HFF-Myc (cell line): ENCODE results near the gene TSPAN31.
"Not testable (repeated sequence)": the region's sequence is repeated elsewhere in the genome, so short reads cannot be mapped to it uniquely, and the experiment has no call there.

ENCODE experiments used
- DNase-seq: peaks from one replicate; pipeline ENCODE4 v3.0.0-alpha.2; 2011; ENCODE audit warnings: low read depth; ENCODE audit errors: extremely low read depth
- H3K4me3 ChIP-seq: replicated peaks from 2 replicates; pipeline ENCODE4 v1.5.1; 2011; ENCODE audit warnings: low read depth, mild to moderate bottlenecking, control low read depth, low read length
- CTCF ChIP-seq: IDR thresholded peaks from 2 replicates; pipeline ENCODE4 v1.5.1; 2012; ENCODE audit warnings: mild to moderate bottlenecking, low read depth, low read length, control low read depth; ENCODE audit errors: missing control alignments

The TSPAN31 gene

DNA sequence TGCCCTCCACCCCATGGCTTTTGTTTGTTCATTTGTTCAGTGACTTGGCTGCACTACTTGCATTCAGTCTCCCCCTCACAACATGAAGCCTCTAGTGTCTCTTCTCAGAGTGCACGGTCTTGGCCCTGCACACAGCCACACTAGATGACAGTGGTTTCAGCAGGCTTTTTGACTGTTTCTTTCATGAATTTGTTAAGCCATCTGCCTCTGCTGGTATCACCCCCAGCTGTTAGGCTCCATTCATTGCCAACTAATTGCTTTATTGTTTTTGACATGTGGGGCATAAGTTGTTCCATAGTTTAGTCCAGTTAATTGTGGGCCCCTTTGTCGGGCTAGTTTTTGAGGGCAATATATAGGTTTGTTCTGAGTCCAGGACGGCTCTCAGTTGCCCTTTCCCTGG lies 32.1 kb upstream of the TSPAN31 start:
- no peak for DNase-seq
- TF ChIP-seq CTCF: no peak
- H3K4me3 ChIP-seq: no peak overlapping the region

DNA sequence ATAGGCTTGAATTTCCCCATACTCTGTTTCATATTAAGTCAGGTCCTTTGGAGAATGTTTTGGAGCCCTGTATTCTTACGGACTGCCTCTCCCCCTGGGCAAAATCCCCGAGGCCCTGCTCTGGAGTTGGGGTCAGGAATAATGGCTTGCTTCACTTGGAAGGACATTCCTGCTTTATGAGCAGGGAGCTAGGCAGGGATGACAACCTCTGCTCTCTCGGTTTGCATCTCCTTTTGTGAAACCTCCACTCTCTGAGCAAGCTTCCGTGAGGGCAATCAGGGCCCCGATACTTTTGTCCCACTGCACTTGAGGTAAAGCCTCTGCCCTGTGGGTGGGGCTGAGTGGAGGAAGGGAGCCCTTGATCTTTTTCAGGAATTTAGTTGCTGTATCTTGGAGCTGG lies 31.6 kb upstream of the TSPAN31 start:
- DNase-seq: no peak
- no peak for TF ChIP-seq CTCF
- H3K4me3 ChIP-seq: no peak overlapping the region

GRCh38 chr12:57715036-57715748 lies 29.6 kb upstream of the TSPAN31 start:
- not testable (repeated sequence) for H3K4me3 ChIP-seq, DNase-seq

- TF ChIP-seq CTCF: no peak
- DNase-seq: no peak
- H3K4me3 ChIP-seq: no peak overlapping the region
These were observed 29.1 kb upstream of the TSPAN31 start for GRCh38 chr12:57715786-57716185.

GRCh38 chr12:57716305-57716704 lies 28.5 kb upstream of the TSPAN31 start:
- no peak overlapping the region for H3K4me3 ChIP-seq
- TF ChIP-seq CTCF: no peak
- no peak for DNase-seq

GRCh38 chr12:57717131-57717530 lies 27.7 kb upstream of the TSPAN31 start:
- no peak for DNase-seq
- no peak for TF ChIP-seq CTCF
- no peak overlapping the region for H3K4me3 ChIP-seq

DNA sequence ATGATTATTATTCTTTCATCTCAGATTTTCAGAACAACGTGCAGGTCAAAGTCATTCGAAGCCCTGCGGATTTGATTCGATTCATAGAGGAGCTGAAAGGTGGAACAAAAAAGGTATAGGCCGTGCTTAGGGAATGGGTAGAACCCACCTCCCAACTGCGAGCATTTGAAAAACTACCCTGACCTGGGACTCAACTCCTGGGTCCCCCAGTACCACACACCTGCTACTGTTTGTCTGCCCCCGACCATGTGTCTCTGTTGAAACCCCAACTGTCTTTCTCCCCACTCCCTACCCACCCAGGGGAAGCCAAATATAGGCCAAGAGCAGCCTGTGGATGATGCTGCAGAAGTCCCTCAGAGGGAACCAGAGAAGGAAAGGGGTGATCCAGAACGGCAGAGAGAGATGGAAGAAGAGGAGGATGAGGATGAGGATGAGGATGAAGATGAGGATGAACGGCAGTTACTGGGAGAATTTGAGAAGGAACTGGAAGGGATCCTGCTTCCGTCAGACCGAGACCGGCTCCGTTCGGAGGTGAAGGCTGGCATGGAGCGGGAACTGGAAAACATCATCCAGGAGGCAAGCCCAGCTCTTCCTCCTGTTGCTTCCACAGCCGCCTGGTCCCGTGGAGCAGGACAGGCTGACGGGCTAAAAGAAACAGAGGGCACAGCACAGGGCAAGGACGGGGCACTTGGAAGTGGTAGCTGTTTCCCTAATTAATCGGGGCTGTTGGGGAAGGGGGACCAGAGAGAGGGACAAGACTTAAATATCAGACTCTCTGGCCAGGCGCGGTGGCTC lies 26.8 kb upstream of the TSPAN31 start:
- no peak overlapping the region for H3K4me3 ChIP-seq
- no peak for DNase-seq
- no peak for TF ChIP-seq CTCF
